Measurements from ENCODE around the gene RIMBP3C. TPM values are rescaled to one million over a fixed set of nuclear protein-coding genes. Genes with fewer than 3 reads are reported as not detected.
"Not testable (repeated sequence)": the region's sequence is repeated elsewhere in the genome, so short reads cannot be mapped to it uniquely, and the experiment has no call there.

RIMBP3C gene
- total RNA-seq, 4 donors from 2014 or later: not detected

DNA sequence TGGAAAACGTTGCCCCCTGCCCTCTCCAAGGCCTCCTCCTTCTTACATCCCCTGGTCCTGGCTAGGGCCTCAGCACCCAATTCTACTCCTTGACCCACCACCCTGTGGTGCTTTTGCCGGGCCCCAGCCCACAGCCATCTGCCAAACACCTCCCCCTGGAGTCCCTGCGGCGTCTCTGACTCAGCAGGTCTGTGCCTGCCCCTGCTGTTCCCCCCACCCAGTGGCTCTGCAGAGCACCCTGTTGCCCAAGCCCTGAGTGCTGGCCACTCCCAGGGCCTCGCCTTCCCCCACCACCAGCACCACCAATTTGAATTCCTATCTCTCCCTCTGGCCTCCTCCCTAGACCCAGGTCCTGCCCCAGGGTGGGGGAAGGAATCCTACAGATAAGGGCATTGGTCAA lies 19.7 kb downstream of the RIMBP3C start:
- intact Hi-C loops (cut with DNase I): not testable (repeated sequence)

GRCh38 chr22:21526705-21527500 lies 24.4 kb downstream of the RIMBP3C start:
- H3K36me3 ChIP-seq; H3K27ac ChIP-seq; H3K27me3 ChIP-seq; intact Hi-C loops (cut with DNase I); DNase-seq; H3K4me3 ChIP-seq; H3K4me1 ChIP-seq; H3K9me3 ChIP-seq: not testable (repeated sequence)
- no CpG with 5 or more reads among the region's 6 CpGs for WGBS, 2 donors

More for the DNA sequence above, 19.7 kb downstream of the RIMBP3C start:
- no CpG with 5 or more reads among the region's 5 CpGs for WGBS, 2 donors
- H3K27ac ChIP-seq, H3K36me3 ChIP-seq, H3K27me3 ChIP-seq, DNase-seq, H3K4me3 ChIP-seq, H3K4me1 ChIP-seq, H3K9me3 ChIP-seq: not testable (repeated sequence)

GRCh38 chr22:21516970-21517764 lies 34.1 kb downstream of the RIMBP3C start:
- H3K9me3 ChIP-seq; intact Hi-C loops (cut with DNase I); DNase-seq; H3K27ac ChIP-seq; H3K4me3 ChIP-seq; H3K4me1 ChIP-seq; H3K27me3 ChIP-seq; H3K36me3 ChIP-seq: not testable (repeated sequence)
- WGBS, 2 donors: no CpG with 5 or more reads among the region's 115 CpGs

DNA sequence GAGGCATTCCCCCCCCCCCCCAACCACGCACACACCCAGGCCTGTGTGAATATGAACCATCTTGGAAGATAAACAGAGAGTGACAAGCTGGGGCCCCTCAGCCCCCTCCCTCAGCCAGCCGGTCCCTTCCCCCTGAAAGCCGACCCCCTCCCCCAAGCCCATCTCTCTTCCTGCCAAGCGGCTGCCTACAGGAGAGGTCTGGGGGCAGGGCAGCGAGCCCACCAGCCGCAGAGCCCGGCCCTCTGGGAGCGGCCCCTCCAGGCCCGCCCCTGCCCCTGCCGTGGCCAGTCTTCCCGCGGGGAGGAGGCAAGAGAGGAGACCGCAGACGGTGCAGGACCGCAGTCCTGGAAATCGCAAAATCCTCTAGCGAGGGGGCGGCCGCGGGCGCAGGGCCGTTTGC lies 34.7 kb downstream of the RIMBP3C start:
- H3K36me3 ChIP-seq; H3K4me1 ChIP-seq; H3K27me3 ChIP-seq; H3K9me3 ChIP-seq; H3K4me3 ChIP-seq; DNase-seq; H3K27ac ChIP-seq; intact Hi-C loops (cut with DNase I): not testable (repeated sequence)
- no CpG with 5 or more reads among the region's 22 CpGs for WGBS, 2 donors

GRCh38 chr22:21515234-21515633 lies 36.0 kb downstream of the RIMBP3C start:
- H3K4me1 ChIP-seq; H3K27me3 ChIP-seq; H3K27ac ChIP-seq; DNase-seq; intact Hi-C loops (cut with DNase I); H3K4me3 ChIP-seq; H3K9me3 ChIP-seq; H3K36me3 ChIP-seq: not testable (repeated sequence)
- WGBS, 2 donors: no CpG with 5 or more reads among the region's 9 CpGs

DNA sequence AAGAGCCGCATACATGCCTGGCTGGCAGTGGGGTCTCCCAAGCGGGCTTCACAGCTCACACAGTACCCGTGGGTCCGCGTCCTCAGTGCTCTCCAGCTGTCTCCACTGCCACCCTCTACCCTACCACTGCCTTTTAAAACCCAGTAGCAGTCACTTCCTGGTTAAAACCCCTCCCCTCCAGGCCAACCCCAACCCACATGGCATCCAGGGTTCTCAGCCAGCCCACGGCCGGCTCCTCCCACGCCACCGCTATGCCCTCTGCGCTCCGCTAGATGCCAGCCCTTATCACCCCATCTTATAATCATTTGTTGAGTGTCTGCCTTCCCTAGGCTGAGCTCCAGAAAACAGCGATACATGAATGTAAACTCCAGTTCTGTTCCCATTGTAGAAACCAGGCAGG lies 37.1 kb downstream of the RIMBP3C start:
- WGBS, 2 donors: no CpG with 5 or more reads among the region's 12 CpGs
- DNase-seq; H3K36me3 ChIP-seq; H3K27me3 ChIP-seq; H3K4me1 ChIP-seq; H3K27ac ChIP-seq; intact Hi-C loops (cut with DNase I); H3K4me3 ChIP-seq; H3K9me3 ChIP-seq: not testable (repeated sequence)

DNA sequence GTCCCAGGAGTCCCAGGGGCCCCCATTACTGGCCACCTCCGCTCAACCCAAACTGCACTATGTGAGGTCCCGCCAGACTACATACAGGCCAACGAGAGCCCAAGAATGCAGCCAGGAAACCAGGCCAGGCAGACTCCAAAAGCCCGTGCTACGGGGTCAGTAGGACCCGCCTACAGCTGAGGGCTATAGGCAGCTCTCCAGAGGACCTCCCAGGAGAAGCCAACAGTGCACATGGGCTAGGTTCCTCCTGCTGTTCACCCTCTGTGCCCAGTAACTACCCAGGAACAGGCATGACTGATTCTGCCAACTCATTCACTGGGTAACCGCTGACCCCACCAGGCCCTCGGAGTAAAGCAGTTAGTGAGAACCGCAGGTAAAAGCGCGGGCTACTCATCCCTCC lies 39.2 kb downstream of the RIMBP3C start:
- H3K36me3 ChIP-seq; intact Hi-C loops (cut with DNase I); H3K4me1 ChIP-seq; DNase-seq; H3K4me3 ChIP-seq; H3K27ac ChIP-seq; H3K9me3 ChIP-seq; H3K27me3 ChIP-seq: not testable (repeated sequence)
- no CpG with 5 or more reads among the region's 11 CpGs for WGBS, 2 donors

GRCh38 chr22:21510397-21510796 lies 40.9 kb downstream of the RIMBP3C start:
- H3K4me3 ChIP-seq; H3K4me1 ChIP-seq; H3K36me3 ChIP-seq; intact Hi-C loops (cut with DNase I); DNase-seq; H3K27ac ChIP-seq; H3K27me3 ChIP-seq; H3K9me3 ChIP-seq: not testable (repeated sequence)
- WGBS, 2 donors: no CpG with 5 or more reads among the region's 9 CpGs

GRCh38 chr22:21499623-21500506 lies 51.4 kb downstream of the RIMBP3C start:
- no CpG with 5 or more reads among the region's 16 CpGs for WGBS, 2 donors
- intact Hi-C loops (cut with DNase I); H3K27me3 ChIP-seq; DNase-seq; H3K9me3 ChIP-seq; H3K4me3 ChIP-seq; H3K4me1 ChIP-seq; H3K27ac ChIP-seq; H3K36me3 ChIP-seq: not testable (repeated sequence)

GRCh38 chr22:21498489-21498888 lies 52.8 kb downstream of the RIMBP3C start:
- H3K27ac ChIP-seq; H3K4me1 ChIP-seq; H3K4me3 ChIP-seq; H3K9me3 ChIP-seq; DNase-seq; H3K27me3 ChIP-seq; H3K36me3 ChIP-seq; intact Hi-C loops (cut with DNase I): not testable (repeated sequence)
- no CpG with 5 or more reads among the region's 7 CpGs for WGBS, 2 donors

DNA sequence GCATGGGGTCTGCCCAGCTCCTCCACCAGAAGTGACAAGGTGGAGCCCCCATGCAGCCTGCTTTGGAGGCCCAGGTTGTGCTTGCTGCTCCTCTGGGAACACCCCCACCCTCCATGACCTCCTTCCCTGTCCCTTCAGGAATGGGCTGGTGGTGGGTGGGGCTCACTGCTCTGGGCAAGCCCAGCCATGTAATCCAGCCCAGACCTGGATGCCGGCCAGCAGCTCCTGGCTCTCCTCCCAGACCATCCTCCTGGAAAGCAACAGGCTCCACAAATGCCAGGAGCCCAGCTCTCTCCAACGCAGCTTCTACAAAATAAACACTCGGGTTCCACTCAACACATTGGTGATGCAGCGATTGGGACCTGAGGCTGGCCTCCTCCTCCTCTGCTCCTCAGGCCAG lies 53.3 kb downstream of the RIMBP3C start:
- intact Hi-C loops (cut with DNase I); DNase-seq; H3K9me3 ChIP-seq; H3K36me3 ChIP-seq; H3K4me1 ChIP-seq; H3K4me3 ChIP-seq; H3K27ac ChIP-seq; H3K27me3 ChIP-seq: not testable (repeated sequence)
- no CpG with 5 or more reads among the region's 4 CpGs for WGBS, 2 donors
